T-helper 1 cell (primary cell): Measurements from ENCODE around the gene NDUFB1.

ENCODE experiments used
- DNase-seq, 5 donors: peaks; one replicate each; pipeline ENCODE4 v3.0.0-alpha.2; 2012 to 2020
- total RNA-seq, 4 donors: gene quantifications; one replicate each; lab custom pipeline; 2026; lab: John Stamatoyannopoulos, UW

NDUFB1 gene
- total RNA-seq: 13.8 to 25.0 (median 20.5) reads per million in 4 donors

DNA sequence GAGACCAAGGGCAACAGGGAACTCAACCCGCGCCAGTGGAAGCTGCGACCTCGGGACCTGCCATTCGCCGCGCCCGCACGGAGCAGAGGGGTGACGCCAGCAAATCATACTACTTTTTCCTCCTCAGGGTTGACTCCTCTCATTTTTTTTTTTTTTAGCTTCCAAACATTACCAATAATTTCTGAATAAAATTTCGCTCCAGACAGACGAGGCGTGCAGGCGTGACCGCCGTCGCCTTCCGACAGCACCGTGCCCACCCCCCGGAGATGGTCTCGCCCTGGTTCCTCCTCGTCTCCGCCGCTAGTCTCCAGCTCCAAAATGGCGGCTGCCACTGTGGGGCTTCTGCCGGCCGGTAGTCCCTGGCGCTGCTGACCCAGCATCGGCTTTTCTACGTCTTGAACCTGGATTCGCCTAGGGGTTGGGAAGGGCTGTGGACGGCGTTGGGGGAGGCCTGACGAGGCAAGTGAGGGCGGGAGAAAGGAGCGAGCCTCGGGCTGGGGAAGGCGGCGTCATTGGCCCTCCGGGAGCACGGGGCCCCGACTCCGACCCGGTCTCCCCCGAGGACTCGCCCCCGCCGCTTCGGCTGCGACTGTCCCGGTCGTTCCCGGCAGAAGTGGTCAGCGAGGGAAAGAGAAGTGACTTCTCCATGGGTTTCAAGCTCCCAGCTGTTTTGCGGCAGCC lies at the start of gene NDUFB1, which contains the start of gene CPSF2:
Gene NDUFB1, minus strand, starts transcription at position 37 of the 681 bp plus-strand sequence. CDS start 4,069 bp downstream, outside the sequence.
Gene CPSF2, plus strand, starts transcription at position 300 of the 681 bp plus-strand sequence. CDS start 9,016 bp downstream, outside the sequence.
- peak; percentile 67 to 84 (median 77) for DNase-seq

DNA sequence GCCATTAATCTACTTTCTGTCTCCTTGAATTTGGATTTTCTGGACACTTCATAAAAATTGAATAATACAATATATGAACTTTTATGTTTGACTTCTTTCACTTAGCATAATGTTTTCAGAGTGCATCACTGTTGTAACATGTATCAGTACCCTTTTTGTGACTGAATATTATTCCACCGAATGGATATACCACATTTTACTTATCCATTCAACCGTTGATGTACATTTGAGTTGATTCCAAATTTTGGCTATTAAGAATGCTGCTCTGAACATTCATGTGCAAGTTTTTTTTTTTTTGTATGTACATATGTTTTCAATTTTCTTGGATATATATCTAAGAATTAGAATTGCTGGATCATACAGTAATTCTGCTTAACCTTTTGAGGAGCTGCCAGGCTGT lies 43.5 kb upstream of the NDUFB1 start:
- DNase-seq: no peak

DNA sequence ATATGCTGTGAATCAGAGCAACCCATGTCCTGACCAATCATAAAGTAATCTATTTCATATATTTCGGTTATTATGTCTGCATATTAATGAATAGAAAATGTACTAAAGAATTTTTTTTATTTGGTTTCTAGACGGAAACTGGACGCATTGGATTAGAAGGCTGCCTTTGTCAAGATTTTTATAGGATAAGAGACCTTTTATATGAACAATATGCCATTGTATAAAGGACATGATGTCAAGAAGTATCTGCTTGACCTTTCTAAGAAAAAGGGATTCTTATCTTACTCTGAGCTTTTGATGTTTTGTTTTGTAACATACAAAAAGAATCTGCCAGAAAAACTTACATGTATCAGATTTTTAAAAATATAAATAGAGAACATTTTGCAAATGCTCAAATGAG lies 40.0 kb upstream of the NDUFB1 start:
- no peak for DNase-seq

DNA sequence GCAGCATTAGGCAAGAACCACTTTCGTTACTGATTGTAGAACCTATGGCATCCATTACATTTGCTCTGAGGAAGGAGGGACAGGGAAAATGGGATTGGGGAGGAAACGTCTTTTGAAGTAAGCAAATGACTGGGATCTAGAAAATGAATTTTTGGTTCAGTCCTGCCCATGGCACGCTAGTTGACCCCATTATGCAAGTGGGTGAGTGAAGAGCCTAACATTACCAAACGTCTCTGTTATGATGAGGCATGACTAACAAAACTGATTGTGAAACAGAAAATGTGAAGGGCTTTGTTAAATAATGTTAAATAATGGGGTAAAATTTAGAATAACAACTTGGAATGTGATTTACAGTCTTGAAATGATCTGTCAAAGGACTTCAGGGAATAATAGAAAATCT lies 39.1 kb upstream of the NDUFB1 start:
- DNase-seq: no peak

GRCh38 chr14:92154283-92154942 lies 32.9 kb upstream of the NDUFB1 start:
- no peak for DNase-seq

DNA sequence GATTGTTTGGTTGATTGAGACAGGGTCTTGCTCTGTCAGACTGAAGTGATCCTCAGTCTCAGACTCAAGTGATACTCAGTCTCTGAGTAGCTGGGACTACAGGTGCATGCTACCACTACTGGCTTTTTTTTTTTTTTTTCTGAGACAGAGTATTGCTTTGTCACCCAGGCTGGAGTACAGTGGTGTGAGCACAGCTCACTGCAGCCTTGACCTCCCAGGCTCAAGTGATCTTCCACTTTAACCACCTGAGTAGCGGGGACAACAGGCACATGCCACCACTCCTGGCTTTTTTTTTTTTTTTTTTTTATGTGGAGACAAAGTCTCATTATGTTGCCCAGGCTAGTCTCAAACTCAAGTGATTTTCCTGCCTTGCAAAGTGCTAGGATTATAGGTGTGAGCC lies 32.1 kb upstream of the NDUFB1 start:
- no peak for DNase-seq

DNA sequence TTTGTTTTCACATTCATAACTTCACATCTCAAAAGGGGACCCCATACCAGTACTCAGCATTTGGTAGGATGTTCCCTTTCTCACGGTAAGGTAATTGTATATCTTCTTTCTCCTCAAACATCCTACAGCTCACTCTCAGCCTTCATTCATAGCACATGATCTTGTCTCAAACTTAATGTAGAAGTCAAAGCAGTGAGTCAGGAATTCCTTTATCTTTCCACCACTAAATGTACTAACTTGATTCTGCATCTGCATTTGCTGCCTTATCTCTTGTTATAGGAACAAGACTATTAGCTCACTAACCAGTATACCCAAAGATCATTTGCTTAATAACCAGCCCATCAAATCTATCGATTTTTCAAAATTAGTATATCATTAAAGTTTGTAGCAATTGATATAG lies 23.2 kb upstream of the NDUFB1 start:
- no peak for DNase-seq

- DNase-seq: no peak
Measured at GRCh38 chr14:92143962-92144361, 22.5 kb upstream of the NDUFB1 start.

GRCh38 chr14:92143309-92143708 lies 21.8 kb upstream of the NDUFB1 start:
- no peak for DNase-seq

- DNase-seq: no peak
Measured at GRCh38 chr14:92135269-92135668, 13.8 kb upstream of the NDUFB1 start.

- DNase-seq: no peak
Measured at GRCh38 chr14:92134456-92134855, 12.9 kb upstream of the NDUFB1 start.

GRCh38 chr14:92122761-92123160 lies 1.3 kb upstream of the NDUFB1 start:
- no peak for DNase-seq

- no peak for DNase-seq
Measured at GRCh38 chr14:92122351-92122677, 808 bp upstream of the NDUFB1 start.

DNA sequence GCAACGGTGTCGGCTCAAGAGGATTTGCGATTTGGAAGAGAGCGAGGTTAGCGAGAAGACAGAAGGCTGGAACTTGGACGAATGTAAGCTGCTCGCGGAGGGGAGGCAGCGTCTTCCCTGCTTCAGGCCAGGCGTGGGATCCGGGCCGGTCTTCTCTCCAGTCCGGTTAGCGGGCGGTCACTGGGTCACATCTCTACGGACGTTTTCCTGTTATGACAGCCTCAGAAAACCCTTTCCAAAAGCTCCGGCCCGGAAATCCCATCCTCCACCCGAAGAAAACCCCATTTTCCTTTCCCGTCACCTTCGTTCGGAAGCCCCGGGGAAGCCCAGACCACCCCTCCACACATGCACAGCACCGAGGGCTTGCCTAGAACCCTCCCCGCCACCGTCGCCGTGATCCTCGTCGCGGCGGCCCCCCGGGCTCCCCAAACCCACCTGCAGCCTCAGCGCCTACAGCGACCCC lies 268 bp downstream of the NDUFB1 start:
- DNase-seq: no peak

- no peak for DNase-seq
Measured at GRCh38 chr14:92109490-92109889, 12.0 kb downstream of the NDUFB1 start.

DNA sequence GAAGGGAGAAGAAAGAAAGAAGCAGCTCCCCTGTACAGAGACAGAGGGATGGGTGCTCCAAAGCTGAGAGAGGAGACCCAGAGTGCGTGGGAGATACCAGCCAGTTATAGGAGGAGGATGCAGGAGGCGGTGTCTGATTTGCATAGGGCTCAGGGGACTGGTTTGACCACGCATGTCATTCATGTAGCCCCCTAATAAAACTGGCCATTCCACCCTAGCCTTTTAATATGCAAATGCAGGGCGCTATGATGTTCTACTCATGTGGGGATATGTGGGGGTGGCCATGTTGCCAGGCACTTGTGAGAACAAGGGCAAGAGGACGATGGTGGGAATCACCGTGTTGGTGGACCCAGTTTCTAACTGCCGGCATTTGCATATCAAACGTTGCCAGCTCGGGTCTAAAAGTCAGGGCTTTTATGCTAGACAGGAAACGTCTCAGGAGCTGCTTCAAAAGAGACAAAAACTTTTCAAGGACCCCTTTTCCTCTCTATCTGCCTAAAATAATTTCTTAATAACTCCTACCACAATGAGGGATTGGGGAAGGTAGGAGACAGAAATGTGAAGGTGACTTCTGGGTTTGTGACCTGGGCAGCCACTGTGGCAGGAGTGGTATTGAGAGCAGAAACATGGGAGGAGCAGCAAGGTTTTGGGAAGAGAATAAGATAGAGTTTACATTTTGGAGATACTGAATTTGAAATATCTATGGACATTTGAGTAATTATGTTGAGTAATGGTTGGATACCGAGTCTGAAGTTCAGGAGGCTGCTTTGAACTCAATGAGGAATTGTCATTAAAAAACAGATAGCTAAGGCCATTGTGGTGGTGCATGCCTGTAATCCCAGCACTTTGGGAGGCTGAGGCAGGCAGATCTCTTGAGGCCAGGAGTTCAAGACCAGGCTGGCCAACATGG lies 12.9 kb downstream of the NDUFB1 start:
- no peak for DNase-seq

DNA sequence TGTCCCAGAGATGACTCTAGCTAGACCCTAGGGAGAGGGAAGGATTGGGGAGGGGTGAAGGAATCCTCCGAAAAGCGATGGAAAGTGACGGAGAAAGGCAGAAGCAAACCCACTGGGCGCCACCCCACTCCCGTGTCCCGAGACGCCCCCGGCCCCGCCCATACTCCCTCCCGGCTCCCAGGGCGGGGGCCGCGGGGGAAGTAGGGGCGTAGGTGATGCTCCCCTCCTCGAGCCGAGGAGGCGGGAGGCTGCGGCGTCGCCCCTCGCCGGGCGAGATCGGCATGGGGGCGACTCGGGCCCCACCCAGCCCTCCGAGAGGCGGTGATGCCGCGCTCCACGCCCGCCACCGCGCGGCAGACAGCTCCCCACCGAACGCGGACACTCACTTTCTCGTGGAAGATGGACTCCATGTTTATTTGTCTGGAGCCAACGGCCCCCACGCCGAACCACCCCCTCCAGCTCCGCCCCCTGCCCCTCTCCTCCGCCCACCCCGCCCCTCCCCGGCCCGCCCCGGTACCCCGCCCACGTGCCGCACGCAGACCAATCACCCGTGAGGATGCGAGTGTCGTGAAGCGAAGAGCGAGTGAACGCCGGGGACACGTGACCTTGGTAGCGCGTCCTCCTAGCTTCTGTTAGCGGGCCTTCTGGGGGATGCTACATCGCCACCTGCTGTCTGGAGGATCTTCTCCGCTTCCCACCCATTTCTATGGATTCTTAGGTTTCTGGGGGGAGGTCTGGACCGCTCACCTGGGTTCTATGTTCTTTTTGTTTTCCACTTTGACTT lies 15.2 kb downstream of the NDUFB1 start, which contains the start of gene ATXN3:
Gene ATXN3, minus strand, starts transcription at position 440 of the 784 bp plus-strand sequence. Its CDS starts 30 bp downstream, at position 410.
- peak; percentile 93 to 97 (median 94) for DNase-seq

GRCh38 chr14:92105893-92106142 lies 15.7 kb downstream of the NDUFB1 start:
- no peak for DNase-seq

GRCh38 chr14:92105073-92105892 lies 16.2 kb downstream of the NDUFB1 start:
- no peak for DNase-seq

- DNase-seq: no peak
Measured at GRCh38 chr14:92103363-92103989, 18.0 kb downstream of the NDUFB1 start.

DNA sequence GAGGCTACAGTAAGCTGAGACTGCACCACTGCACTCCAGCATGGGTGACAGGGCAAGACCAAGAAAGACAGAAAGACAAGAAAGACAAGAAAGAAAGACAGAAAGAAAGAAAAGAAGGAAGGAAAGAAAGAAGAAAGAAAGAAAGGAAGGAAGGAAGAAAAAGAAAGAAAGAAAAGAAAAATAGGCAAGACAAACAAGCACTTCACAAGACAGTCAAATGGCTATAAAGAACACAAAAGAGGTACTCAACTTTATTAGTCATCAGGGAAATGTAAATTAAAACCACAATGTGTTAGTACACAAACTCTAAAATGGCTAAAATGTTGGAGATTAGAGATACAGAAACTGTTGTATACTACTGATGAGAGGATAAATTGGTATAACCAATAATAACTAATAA lies 21.7 kb downstream of the NDUFB1 start:
- no peak for DNase-seq
